Stimulated activated naive CD8-positive, alpha-beta T cell treated with anti-CD3 and anti-CD28 coated beads, Interleukin-15, Interleukin-2, amounts not matched to agents 100 ng/mL and 50 ng/mL, for 24 hours (primary cell): ENCODE results near the gene CCDC85A.
A peak's percentile ranks its signal among the peaks of the same experiment; 100 is the strongest.

Source experiments
- H3K27ac Mint-ChIP-seq: one replicate; pipeline ENCODE4 v1.8.0; 2021; ENCODE audit warnings: mild to moderate bottlenecking, mixed read lengths
- H3K27me3 Mint-ChIP-seq: one replicate; pipeline ENCODE4 v1.8.0; 2021; ENCODE audit warnings: mixed read lengths
- H3K36me3 Mint-ChIP-seq: one replicate; pipeline ENCODE4 v1.8.0; 2021; ENCODE audit warnings: low read depth, mixed read lengths
- H3K4me1 Mint-ChIP-seq: one replicate; pipeline ENCODE4 v1.8.0; 2021; ENCODE audit warnings: low read depth, mixed read lengths
- H3K4me3 Mint-ChIP-seq: one replicate; pipeline ENCODE4 v1.8.0; 2021; ENCODE audit warnings: mild to moderate bottlenecking, mixed read lengths
- H3K9me3 Mint-ChIP-seq: one replicate; pipeline ENCODE4 v1.8.0; 2021; ENCODE audit warnings: mixed read lengths

Gene CCDC85A

DNA sequence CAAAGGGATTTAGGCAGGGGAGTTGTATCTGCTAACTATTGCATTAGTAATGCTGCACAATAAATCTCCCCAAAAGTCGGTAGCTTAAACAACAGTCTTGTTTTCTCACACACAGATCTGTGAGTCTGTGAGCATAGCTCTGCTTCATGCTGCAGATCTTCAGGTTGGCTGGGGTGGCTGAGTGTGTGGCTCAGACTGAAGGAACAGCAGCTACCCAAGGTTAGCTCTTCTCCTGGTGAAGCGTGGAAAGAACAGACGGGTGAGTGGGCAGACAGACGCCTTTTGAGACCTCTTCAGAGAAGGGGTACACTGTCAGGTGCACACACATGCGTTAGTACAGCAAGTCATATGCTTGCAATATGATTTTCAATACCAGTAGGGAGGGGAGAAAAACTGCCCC, 3.9 kb upstream of the CCDC85A start:
- Mint-ChIP-seq H3K4me1 (no peaks in the 10 kb centered on the region), H3K27ac (no peak overlapping the region), H3K36me3 (no peaks in the 10 kb centered on the region), H3K27me3 (peaks cover 34% of the 10 kb centered on the region), H3K4me3 (no peak overlapping the region), H3K9me3 (no peaks in the 10 kb centered on the region)

DNA sequence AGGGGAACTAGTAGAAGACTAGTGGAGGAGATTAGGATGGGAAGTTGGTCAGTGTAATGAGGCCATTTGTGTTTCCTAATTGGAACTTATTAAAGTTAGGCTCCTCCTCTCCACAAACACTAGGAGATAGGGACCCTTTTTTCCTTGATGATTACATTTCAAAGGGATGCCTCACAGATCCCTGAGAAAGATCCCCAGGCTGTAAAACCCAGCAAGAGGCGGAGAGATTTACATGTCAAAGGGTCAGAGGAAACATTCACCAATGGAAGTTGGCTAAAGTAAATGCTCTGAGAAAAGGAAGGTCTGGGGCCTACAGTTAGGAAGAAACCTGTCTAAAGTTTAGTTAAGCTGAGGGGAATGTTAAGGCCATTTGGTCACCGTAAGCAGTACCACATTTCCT, 1.4 kb upstream of the CCDC85A start:
- Mint-ChIP-seq H3K27ac (no peak overlapping the region), H3K9me3 (no peaks in the 10 kb centered on the region), H3K4me1 (peaks cover 6% of the 10 kb centered on the region), H3K4me3 (no peak overlapping the region), H3K36me3 (no peaks in the 10 kb centered on the region), H3K27me3 (peaks cover 56% of the 10 kb centered on the region)

DNA sequence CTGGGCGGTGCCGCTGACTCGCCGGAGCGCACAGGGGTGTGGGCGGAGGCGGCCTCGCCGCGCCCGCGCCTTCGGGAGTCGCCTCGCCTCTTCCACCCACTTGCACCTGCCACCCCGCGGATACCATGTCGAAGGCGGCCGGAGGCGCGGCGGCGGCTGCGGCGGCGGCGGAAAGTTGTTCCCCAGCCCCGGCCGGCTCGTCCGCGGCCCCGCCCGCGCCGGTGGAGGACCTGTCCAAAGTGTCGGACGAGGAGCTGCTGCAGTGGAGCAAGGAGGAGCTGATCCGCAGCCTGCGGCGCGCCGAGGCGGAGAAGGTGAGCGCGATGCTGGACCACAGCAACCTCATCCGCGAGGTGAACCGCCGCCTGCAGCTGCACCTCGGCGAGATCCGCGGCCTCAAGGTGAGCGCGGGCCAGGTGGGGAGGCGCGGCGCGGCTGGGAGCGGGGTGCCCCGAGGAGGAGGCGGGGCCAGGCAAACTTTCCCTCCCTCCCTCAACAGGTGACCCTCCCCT, 766 bp downstream of the CCDC85A start:
- H3K9me3 Mint-ChIP-seq, result no peaks in the 10 kb centered on the region
- H3K36me3 Mint-ChIP-seq, result no peaks in the 10 kb centered on the region
- no peak overlapping the region for H3K27ac Mint-ChIP-seq
- peaks cover 67% of the 10 kb centered on the region for H3K27me3 Mint-ChIP-seq
- no peak overlapping the region for H3K4me3 Mint-ChIP-seq
- peaks cover 6% of the 10 kb centered on the region for H3K4me1 Mint-ChIP-seq

DNA sequence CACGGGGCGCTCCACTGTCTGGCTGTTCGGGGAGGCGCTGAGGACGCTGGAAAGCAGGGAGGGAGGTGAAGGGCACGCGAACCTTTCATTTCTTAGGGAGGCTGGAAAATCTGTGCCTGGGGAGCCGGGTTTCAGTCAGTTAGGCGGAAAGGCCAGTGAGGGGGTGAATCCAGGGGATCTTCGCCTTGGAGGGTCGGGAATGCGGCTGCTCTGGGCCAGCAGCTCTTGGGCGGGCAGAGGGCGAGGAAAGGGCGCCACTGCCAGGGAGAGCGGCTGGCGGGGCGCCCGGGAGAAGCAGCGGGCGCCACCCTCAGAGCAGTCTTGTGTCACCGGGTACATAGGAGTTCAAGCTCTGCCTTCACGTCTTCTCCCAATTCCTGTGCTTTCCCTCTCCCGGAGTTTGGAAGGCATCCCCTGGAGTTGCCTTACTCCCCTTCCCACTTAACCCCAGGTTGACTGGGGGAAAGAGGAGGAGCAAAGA, 1.4 kb downstream of the CCDC85A start:
- peaks cover 70% of the 10 kb centered on the region for H3K27me3 Mint-ChIP-seq
- peak overlapping the region; percentile 23 for H3K4me3 Mint-ChIP-seq
- no peaks in the 10 kb centered on the region for H3K9me3 Mint-ChIP-seq
- H3K36me3 Mint-ChIP-seq, result no peaks in the 10 kb centered on the region
- no peak overlapping the region for H3K27ac Mint-ChIP-seq
- peaks cover 6% of the 10 kb centered on the region for H3K4me1 Mint-ChIP-seq

DNA sequence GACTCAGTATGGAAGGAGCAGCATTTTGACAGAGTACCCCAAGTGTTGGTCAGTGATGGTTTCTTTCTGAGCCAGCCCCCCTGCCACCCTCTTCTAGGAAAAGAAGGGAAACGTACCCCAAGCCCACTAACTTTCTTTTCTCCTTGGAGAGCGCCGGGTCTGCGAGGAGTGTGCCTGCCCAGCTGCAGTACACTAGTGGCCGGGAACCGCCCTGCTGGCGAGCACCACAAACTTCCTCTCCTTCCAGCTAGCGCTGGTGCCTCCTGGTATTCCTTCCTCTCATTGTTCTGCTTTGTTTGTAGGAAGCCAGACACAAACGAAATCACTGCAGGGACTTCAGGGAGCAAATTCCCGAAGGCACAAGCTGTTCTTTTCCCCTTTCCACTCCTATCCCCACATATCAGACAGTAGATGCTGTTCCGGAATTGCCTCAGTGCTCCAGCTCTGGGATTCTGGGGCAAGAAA, 1.8 kb downstream of the CCDC85A start:
- Mint-ChIP-seq H3K27ac (no peak overlapping the region), H3K4me3 (peak overlapping the region; percentile 41), H3K4me1 (peaks cover 6% of the 10 kb centered on the region), H3K36me3 (no peaks in the 10 kb centered on the region), H3K9me3 (no peaks in the 10 kb centered on the region), H3K27me3 (peaks cover 67% of the 10 kb centered on the region)

DNA sequence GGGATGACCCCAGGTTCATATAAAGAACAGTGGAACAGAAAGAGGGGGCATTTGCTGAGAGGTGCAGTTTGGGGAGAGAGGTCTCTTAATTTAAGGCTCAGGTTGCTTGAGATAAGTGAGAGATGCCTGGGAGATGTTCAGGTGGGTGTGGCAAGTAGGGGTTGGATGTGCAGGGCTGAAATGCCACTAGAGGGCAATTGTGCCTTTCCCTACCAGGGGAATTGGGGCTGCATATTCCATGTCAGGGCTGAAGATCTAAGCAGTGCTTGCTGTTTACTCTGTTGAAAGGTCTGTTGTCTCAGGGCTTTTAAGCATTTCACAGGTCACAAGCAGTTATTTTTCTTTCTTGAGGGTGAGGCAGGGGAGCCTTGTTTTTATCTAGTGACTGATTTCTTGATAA, 7.8 kb downstream of the CCDC85A start:
- Mint-ChIP-seq H3K4me3 (no peak overlapping the region), H3K27me3 (peaks cover 37% of the 10 kb centered on the region), H3K36me3 (no peaks in the 10 kb centered on the region), H3K9me3 (no peaks in the 10 kb centered on the region), H3K4me1 (no peaks in the 10 kb centered on the region), H3K27ac (no peak overlapping the region)

DNA sequence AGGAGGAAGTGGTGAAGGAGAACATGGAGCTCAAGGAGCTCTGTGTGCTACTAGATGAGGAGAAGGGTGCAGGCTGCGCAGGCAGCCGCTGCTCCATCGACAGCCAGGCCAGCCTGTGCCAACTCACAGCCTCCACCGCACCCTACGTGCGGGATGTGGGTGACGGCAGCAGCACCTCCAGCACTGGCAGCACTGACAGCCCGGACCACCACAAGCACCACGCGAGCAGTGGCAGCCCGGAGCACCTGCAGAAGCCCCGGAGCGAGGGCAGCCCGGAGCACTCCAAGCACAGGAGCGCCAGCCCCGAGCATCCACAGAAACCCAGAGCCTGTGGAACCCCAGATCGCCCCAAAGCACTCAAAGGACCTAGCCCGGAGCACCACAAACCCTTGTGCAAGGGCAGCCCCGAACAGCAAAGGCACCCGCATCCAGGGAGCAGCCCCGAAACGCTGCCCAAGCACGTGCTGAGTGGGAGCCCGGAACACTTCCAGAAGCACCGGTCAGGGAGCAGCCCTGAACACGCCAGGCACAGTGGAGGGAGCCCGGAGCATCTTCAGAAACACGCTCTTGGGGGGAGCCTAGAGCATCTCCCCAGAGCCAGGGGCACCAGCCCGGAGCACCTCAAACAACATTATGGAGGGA, 9.0 kb downstream of the CCDC85A start:
- Mint-ChIP-seq H3K4me1 (no peaks in the 10 kb centered on the region), H3K36me3 (no peaks in the 10 kb centered on the region), H3K9me3 (no peaks in the 10 kb centered on the region), H3K27me3 (peaks cover 25% of the 10 kb centered on the region), H3K27ac (no peak overlapping the region), H3K4me3 (no peak overlapping the region)

DNA sequence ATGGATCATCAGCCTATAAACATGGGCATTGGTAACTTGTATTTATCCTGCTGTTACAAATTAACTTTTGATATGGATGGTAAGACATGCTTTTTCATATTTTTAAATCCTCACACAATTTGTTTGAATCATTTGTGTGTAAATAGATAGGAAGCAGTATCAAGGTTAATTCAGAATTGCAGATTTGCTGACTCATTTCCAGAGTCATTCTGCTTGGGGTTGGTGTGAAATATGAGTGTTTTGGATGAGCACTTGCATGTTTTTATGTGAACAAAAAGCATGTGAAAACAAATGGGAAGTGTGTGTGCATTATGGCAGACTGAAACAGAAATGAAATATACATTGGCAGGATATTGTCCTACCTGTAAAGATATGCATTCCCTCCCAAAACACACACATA, 11.8 kb downstream of the CCDC85A start:
- Mint-ChIP-seq H3K9me3 (no peaks in the 10 kb centered on the region), H3K4me3 (no peak overlapping the region), H3K4me1 (no peaks in the 10 kb centered on the region), H3K27ac (no peak overlapping the region), H3K36me3 (no peaks in the 10 kb centered on the region), H3K27me3 (peaks cover 12% of the 10 kb centered on the region)

DNA sequence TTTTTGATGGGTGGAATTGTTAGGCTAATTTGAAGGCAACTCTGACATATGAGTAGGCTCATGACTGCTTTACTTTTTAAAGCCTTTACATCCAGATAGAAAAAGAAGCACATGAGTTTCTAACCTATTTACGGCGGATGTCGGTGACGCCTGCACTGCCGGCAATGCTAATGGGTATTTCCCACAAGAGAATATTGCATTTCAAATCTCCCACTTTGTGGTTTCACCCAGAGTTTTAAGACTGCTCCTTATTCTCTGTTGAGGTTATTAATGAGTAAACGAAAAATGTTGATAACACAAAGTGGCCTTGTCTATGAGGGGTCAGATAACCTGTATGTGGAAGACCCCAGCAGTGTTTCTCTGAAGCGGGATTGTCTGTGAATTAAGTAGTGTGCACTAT, 14.0 kb downstream of the CCDC85A start:
- Mint-ChIP-seq H3K36me3 (no peaks in the 10 kb centered on the region), H3K9me3 (no peaks in the 10 kb centered on the region), H3K4me1 (no peaks in the 10 kb centered on the region), H3K27me3 (peaks cover 4% of the 10 kb centered on the region), H3K27ac (no peak overlapping the region), H3K4me3 (no peak overlapping the region)

DNA sequence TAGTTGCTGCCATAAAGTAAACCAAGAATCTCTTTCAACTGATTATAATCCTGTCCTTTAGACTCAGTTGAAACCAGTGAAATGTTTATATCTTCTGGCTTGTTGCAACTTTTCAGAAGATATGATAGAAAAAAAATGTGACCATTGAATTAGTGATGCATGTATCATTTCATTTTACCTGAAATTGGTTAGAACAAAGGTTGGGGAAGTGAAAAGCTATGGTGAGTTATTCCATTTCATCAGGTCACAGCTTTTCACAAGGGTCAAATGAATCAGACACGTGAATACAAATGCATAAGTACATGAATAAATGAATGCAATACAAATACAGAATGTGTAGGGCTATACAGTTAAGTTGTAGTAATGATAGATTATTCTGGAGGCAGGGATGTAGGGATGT, 15.1 kb downstream of the CCDC85A start:
- Mint-ChIP-seq H3K27me3 (no peaks in the 10 kb centered on the region), H3K27ac (no peak overlapping the region), H3K9me3 (no peaks in the 10 kb centered on the region), H3K36me3 (no peaks in the 10 kb centered on the region), H3K4me1 (no peaks in the 10 kb centered on the region), H3K4me3 (no peak overlapping the region)

DNA sequence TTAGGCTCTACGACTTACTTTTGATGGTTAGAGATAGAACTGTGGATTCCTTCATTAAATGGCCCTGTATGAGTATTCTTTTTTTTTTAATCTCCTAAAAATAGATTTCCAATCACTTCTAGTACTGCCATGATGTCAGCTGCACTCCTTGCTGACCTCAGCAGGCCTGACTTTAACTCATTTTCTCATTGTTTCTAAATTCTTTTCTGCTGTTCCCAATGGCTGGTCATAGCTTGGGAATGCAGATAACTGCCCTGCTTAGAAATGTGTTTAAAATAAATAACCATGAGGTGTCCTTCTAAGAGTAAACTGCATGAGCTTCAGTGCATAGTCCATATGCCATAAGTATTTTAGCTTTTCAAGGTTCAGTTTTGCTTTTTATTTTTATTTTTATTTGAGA, 15.7 kb downstream of the CCDC85A start:
- Mint-ChIP-seq H3K4me1 (no peaks in the 10 kb centered on the region), H3K9me3 (no peaks in the 10 kb centered on the region), H3K4me3 (no peak overlapping the region), H3K27ac (no peak overlapping the region), H3K36me3 (no peaks in the 10 kb centered on the region), H3K27me3 (no peaks in the 10 kb centered on the region)

DNA sequence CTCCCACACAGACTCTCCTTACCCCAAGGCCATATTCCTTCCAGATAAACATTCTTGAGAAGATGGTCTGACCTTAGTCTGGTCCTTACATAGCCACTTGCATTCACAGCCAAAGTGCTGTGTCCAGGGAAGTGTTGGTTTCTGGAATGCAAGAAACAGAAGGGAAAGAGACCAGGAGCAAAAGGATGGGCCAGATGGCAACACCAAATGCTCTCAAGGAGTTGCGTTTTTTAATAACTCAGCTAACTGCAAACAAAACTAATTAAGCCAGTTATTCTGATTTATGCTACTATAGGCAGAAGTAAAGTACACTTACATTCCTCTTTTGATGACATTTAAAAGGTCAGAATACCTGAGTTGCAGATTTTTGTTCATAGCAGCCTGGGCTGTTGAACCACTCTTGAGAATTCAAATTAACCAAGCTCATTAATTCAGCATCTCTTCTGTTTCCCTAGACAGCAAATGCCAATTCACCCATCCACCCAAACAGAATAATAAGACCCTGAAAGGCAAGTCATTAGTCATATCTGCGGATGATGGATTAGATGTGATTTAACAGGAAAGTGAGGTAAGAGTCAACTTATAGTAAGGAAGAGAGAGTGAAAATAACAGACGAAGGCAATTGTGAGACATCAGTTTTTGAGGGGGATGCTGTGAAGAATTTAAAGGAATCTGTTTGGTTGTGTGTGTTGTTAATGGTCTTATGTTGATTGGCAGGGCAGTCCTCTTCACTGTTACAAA, 18.8 kb downstream of the CCDC85A start:
- no peaks in the 10 kb centered on the region for H3K36me3 Mint-ChIP-seq
- H3K27me3 Mint-ChIP-seq, result peaks cover 4% of the 10 kb centered on the region
- no peaks in the 10 kb centered on the region for H3K4me1 Mint-ChIP-seq
- no peak overlapping the region for H3K27ac Mint-ChIP-seq
- H3K9me3 Mint-ChIP-seq, result peaks cover 3% of the 10 kb centered on the region
- no peak overlapping the region for H3K4me3 Mint-ChIP-seq

DNA sequence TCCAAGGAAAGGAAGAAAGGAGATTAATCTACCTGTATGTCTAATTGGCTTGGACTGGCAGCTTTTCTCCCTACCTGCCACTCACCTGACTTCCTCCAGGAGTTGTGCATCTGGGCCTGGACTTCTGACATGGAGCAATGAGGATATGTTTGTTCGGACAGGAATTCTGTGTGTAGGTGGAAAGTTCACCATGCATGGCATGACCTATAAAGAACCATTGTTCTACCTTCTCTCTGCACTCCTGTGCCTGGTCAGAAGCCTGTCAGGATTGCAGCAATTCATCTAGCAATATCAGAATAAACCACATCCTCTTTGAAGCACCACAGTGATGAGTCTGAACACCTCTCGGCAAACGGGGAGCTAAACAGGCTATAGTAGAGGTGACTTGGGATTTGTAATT, 20.8 kb downstream of the CCDC85A start:
- no peak overlapping the region for H3K4me3 Mint-ChIP-seq
- H3K36me3 Mint-ChIP-seq, result no peaks in the 10 kb centered on the region
- no peaks in the 10 kb centered on the region for H3K4me1 Mint-ChIP-seq
- peaks cover 3% of the 10 kb centered on the region for H3K9me3 Mint-ChIP-seq
- no peak overlapping the region for H3K27ac Mint-ChIP-seq
- H3K27me3 Mint-ChIP-seq, result peaks cover 4% of the 10 kb centered on the region

DNA sequence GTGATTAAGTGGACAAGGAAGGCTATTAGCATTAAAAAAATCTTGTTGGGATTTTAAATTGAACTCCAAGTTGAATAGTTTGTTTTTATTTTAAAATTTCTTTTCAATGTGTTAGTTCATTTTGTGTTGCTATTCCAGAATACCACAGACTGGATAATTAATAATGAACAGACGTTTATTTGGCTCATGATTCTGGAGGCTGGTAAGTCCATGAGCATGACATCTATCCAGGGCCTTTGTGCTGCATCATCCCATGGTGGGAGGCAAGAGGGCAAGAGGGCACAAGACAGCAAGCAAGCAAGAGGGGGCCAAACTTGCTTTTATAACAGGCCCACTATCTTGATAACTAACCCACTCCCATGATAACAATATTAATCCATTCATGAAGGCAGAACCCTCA, 22.5 kb downstream of the CCDC85A start:
- Mint-ChIP-seq H3K4me3 (no peak overlapping the region), H3K27ac (no peak overlapping the region), H3K36me3 (no peaks in the 10 kb centered on the region), H3K4me1 (no peaks in the 10 kb centered on the region), H3K9me3 (peaks cover 3% of the 10 kb centered on the region), H3K27me3 (peaks cover 4% of the 10 kb centered on the region)

DNA sequence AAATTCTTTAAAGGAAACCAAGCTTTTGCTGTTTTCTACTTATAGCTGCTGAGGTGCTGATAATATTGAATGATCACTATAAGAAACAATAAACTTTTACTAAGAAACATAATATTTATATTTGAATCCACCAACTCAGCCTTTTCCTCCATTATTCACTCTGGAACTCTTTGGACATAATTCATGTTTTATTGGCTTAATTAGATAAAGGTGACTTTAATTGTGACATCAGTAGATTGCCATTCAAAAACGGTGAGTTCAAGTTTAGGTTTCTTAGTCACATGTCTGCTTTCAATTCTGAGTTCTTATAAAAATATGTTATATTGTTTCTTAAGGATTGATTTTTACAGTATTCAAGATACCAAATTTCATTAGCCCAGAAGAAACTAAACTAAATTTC, 24.0 kb downstream of the CCDC85A start:
- H3K9me3 Mint-ChIP-seq, result peaks cover 3% of the 10 kb centered on the region
- H3K4me3 Mint-ChIP-seq, result no peak overlapping the region
- peaks cover 4% of the 10 kb centered on the region for H3K27me3 Mint-ChIP-seq
- no peaks in the 10 kb centered on the region for H3K4me1 Mint-ChIP-seq
- no peaks in the 10 kb centered on the region for H3K36me3 Mint-ChIP-seq
- no peak overlapping the region for H3K27ac Mint-ChIP-seq
